ENCODE data around the gene JDP2.
"Not testable (repeated sequence)": the region's sequence is repeated elsewhere in the genome, so short reads cannot be mapped to it uniquely, and the experiment has no call there.

JDP2 gene

GRCh38 chr14:75457648-75458165 is 29.9 kb downstream of the JDP2 start:
- DNase-seq = no peak

GRCh38 chr14:75458305-75458704 is 30.5 kb downstream of the JDP2 start:
- no peak for DNase-seq

- DNase-seq = no peak
These were observed 31.4 kb downstream of the JDP2 start for GRCh38 chr14:75459099-75459741.

GRCh38 chr14:75459791-75460190 is 32.0 kb downstream of the JDP2 start:
- DNase-seq = no peak

DNA sequence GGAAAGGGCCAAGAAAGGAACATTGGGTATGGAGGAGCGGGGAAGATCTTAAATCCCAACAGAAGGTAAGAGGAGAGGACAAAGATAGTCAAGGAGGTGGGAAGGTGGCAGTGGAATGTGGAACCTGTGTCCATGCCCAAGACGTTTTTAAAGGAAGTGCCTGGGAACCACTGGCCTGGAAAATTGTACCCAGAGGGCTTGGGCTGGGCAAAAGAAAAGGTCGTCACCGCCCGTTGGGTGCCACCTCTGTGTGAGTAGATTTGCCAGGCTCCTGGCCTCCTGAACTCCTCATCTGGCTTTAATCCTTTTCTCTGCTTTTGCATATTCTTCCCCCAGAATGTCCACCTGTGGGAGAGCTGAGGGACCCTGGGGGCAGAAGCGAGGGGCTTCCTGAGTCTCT is 32.6 kb downstream of the JDP2 start:
- no peak for DNase-seq

GRCh38 chr14:75461303-75461702 is 33.5 kb downstream of the JDP2 start:
- DNase-seq = no peak

DNA sequence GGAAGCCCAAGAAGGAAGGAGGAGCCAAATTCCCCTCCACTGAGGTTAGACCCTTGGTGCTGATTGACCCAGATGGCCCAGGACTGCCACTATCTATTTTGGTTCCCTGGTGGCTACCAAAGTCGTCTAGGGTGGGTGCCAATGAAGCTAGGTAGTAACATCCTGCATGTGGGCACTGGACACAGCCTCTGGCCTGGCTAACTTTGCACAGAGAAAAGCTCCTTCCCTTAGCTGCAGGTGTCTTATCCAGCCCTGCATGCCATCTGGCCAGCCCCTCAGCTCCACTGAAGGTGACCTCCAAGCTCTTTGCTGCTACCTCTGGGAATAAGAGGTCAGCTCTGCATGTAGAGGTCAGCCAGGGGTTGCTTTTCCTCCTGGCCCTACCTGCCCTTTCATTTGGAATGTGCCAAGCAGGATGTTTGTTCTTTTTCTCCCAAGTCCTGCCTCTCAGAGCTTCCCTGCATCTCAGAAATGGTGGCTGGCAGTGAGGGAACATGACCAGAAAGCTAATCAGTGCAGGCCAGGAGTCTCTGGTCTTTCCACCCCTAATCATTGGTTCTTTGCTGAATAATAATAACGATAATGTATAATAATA is 34.0 kb downstream of the JDP2 start:
- no peak for DNase-seq

DNA sequence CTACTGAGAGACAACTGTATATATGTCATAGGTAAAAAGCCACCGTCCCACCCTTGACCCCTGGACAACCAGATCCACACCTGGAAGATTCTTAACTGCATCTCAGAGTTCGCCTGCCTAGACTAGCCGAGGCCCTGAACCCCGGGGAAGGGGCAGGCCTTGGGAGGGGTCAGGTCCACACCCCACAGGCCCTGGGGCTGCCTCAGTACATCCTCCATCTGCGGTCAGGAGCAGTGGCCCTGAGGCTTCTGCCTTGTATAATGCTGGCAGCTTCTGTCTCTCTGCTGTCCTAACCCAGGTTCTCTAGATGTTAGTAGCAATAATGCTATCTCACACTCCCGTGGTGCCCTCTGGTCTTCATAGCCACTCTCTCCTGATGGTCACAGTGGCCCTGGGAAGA is 36.8 kb downstream of the JDP2 start:
- no peak for DNase-seq

DNA sequence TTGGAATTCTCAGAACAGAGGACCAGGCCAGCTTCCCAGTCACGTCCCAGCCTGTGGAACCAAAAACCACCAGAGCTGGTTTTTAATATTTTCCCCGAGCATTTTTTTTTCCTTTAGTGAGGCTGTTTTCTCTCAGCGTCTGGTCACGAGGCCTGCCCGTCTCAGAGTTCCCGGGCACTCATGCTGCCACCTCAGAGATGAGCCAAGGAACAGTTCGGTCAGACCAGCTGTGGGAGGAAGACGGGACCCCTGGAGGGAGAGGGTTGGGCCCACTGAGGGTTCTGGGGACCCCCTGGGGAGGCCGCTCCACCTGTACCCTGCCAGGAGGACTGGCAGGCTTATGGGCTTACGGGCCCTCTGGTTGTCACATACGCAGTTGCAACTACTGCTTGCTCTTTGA is 39.9 kb downstream of the JDP2 start:
- DNase-seq = no peak

DNA sequence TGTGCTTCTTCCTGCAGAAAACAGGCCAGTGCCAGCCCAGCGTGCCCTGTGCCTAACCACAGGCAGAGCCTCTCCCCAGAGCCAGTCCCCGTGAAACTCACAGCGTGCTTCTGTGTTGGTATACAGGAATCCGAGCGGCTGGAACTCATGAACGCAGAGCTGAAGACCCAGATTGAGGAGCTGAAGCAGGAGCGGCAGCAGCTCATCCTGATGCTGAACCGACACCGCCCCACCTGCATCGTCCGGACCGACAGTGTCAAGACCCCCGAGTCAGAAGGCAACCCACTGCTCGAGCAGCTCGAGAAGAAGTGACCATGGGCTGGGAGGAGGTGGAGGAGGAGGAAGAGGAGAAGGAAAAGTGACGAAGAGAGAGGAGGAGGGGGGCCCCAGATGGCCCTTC is 41.3 kb downstream of the JDP2 start:
- no peak for DNase-seq

DNA sequence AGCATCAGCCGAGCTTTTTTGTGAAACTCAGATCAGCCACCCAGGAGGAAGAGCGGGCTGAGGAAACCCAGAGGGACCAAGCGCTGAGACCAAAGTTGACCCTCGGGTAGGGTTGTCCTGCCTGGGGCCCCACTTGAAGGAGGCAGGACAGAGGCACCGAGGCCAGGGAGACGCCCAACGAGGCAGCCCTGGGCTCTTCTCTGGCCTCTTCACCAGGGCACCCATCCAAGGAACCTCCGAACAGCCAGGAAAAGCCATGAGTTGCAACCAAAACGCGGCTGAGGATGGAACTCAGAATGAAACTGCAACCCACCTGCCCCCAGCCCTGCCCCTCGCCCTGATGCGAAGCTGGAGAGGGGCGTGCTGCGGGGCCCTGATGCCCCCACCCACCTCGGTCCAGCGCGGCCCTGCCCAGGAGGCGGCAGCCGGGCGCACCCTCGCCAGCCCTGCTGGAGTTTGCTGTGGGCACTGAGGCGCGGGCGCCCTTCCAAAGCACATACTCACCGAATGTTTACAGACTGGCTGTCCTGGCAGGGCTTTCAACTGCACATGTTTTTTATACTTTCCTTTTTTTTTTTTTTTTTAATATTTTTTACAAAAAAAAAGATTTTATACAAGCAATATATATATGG is 41.9 kb downstream of the JDP2 start:
- no peak for DNase-seq

DNA sequence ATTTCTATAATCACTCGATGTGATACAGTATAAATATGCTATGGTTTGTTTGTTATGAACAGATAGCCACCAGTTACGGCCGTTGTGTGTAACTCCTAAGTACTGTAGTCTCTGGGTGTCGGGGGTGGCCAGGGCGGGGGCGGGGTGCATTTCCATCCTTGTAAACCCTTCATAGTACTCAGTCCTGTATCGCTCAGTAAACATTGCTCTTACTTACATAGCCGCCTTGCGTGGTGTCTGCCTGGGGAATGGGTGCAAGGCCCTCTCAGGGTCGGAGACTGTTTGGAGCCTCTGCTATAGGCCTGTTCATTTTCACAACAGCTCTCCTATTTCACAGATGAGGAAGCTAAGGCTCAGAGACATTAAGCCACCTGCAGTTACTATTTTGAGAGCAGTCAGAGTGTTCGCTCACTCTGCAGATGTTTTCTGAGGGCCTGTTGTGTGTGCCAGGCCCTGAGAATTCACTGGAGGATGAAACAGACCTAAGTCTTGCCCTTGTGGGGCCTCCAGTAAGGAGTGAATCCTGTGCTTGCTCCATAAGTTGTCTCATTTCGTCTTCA is 42.5 kb downstream of the JDP2 start:
- DNase-seq = no peak

GRCh38 chr14:75471059-75471458 is 43.2 kb downstream of the JDP2 start:
- DNase-seq = no peak

GRCh38 chr14:75474127-75474526 is 46.3 kb downstream of the JDP2 start:
- not testable (repeated sequence) for DNase-seq

GRCh38 chr14:75476274-75476995 is 48.6 kb downstream of the JDP2 start:
- DNase-seq = no peak

GRCh38 chr14:75477881-75478280 is 50.1 kb downstream of the JDP2 start:
- DNase-seq = no peak

DNA sequence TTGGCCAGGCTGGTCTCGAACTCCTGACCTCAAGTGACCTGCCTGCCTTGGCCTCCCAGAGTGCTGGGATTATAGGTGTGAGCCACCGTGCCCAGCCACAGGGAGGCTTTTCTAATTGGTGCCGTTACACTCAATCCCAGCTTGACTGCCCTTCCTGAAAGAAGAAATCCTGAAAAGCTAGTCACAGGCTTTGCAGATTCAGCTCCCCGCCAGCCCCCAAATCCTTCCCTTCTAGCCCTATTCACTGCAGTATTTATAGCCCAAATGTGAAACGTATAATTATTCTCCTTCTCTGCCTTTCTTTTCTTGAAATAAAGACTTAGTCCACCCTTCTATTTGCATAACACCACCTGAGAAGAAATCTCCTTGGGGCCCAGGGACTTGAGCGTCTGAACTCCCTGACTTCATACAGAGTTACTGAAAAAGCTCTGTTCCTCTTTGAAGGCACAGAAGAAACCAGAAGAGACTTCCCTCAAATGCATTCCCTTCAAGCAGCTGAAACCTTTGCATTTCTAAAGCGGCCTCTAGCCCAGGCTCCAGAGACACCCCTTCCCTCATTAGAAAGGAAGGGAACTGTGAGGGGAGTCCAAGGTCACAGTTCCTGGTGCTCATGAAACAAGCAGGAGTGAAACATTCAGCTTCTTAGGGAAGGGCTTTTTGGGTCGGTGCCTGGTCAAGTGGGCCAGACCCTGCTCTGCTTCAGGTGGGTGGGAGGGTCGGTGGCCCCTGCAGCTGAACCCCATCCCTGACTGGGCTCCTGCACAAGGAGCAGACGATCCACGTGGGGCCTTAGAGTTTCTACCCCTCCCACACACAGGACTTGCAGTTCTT is 52.2 kb downstream of the JDP2 start:
- no peak for DNase-seq

DNA sequence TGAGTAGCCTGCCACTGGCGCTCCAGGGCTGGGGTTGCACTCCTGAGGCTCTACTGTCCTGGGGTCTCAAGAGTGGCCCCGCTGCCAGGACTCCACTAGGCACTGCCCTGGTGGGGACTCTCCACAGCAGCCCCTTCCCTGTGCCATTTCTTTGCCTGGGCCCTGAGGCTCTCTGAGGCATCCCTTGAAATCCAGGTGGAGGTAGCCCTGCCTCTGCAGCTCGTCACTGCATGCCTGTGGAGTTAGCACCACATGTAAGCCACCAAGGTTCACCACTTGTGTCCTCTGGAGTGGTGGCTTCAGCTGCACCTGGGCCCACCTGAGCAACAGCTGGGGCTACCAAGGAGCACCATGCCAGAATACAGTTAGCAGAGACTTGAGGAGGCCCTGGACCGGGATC is 54.5 kb downstream of the JDP2 start:
- no peak for DNase-seq

DNA sequence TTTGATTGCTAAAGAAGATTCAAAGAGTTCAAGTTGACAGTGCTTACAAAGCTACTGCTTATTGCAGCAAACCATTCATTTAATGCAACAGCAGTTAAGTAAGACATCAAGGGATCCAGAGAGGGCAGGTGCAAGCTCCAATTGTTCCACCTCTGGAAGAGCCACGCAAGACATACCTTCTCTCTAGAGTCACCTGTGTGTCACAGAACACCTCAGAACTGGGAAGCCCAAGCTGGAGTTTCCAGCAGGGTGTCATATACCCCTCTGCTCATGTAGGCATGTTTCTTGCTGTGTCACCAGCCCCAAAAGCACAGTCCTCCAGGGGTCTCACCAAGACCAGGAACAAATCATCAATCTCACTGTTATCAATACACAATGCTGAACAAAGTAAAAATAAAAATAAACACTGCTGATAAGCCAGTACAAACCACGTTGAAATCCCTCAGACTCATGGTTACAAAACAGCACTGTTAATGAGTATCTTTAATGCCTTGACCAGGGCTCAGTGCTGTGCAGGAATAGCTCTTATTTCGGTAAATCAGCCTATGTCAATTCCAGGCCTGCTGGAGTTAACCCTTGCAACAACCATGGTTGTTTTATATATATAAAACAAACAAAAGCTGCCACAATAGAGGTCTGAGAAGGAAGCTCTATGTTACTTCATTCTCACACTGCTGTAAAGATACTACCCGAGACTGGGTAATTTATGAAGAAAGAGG is 57.0 kb downstream of the JDP2 start:
- DNase-seq = no peak

- no peak for DNase-seq
These were observed 58.5 kb downstream of the JDP2 start for GRCh38 chr14:75486318-75486717.

DNA sequence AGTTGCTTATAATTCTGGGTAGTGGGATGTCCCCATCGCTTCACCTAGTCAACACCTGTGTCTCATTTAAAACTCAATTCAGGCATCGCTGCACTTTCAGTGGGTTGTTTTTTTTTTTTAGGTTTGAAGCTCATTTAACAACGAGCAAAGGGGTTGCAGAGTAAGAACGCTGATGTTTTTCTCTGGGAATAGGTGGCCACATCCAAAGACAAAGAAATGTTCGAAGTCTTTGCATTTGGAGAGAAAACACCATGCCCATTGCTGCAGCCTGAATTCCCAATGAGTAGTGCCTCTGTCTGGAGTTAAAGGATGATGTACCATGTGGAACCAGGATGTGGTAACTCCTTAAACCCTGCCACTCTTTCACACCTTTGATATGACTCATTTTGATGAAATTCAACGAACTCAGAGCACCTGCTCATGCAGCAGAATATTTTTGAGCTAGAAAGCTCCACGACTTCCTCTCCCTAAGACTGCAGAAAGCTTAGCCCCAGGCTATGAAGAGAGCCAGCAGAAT is 59.4 kb downstream of the JDP2 start:
- no peak for DNase-seq

GRCh38 chr14:75489480-75489837 is 61.6 kb downstream of the JDP2 start:
- DNase-seq = no peak

Data from central memory CD4-positive, alpha-beta T cell (primary cell).